Activated T-cell treated with anti-CD3 and anti-CD28 coated beads, Interleukin-2, amount 50 U/mL, for 72 hours (primary cell): ENCODE results near the gene CYP21A2. TPM values are rescaled to one million over a fixed set of nuclear protein-coding genes. Genes with fewer than 3 reads are reported as not detected.

ENCODE experiments used
- ATAC-seq, 2 donors: fragments of 150-1000 bp; cut with Tn5 transposase; replicated peaks in 1 of 2; 2 replicates each; pipeline ENCODE4 v1.10.0; 2021; ENCODE audit warnings: moderate library complexity in 2 of 2, mild to moderate bottlenecking in 1 of 2
- DNase-seq, 2 donors: peaks; one replicate each; pipeline ENCODE4 v3.0.0; 2021 to 2022; ENCODE audit warnings: mixed read lengths in 1 of 2
- H3K27ac Mint-ChIP-seq: one replicate; pipeline ENCODE4 v1.8.0; 2022; ENCODE audit warnings: mild to moderate bottlenecking, moderate library complexity, mixed read lengths
- H3K27me3 Mint-ChIP-seq: one replicate; pipeline ENCODE4 v1.8.0; 2022; ENCODE audit warnings: low read depth, mixed read lengths
- H3K36me3 Mint-ChIP-seq, 2 donors: one replicate each; pipeline ENCODE4 v1.8.0; 2022; ENCODE audit warnings: mixed read lengths in 2 of 2, mild to moderate bottlenecking in 1 of 2; ENCODE audit not compliant: insufficient read depth in 2 of 2
- H3K4me1 Mint-ChIP-seq: one replicate; pipeline ENCODE4 v1.8.0; 2022; ENCODE audit warnings: low read depth, mixed read lengths
- H3K4me3 Mint-ChIP-seq, 2 donors: one replicate each; pipeline ENCODE4 v1.8.0; 2022; ENCODE audit warnings: mild to moderate bottlenecking in 2 of 2, mixed read lengths in 2 of 2, moderate library complexity in 2 of 2
- H3K9me3 Mint-ChIP-seq, 2 donors: one replicate each; pipeline ENCODE4 v1.8.0; 2022; ENCODE audit warnings: mixed read lengths in 2 of 2
- total RNA-seq, 2 donors: library from RNA; stranded (reverse); gene quantifications; one replicate each; pipeline ENCODE4 v1.2.3, GENCODE V29; 2022

Gene CYP21A2
- total RNA-seq, 2 donors from 2014 or later: 1.1 to 1.3 TPM

DNA sequence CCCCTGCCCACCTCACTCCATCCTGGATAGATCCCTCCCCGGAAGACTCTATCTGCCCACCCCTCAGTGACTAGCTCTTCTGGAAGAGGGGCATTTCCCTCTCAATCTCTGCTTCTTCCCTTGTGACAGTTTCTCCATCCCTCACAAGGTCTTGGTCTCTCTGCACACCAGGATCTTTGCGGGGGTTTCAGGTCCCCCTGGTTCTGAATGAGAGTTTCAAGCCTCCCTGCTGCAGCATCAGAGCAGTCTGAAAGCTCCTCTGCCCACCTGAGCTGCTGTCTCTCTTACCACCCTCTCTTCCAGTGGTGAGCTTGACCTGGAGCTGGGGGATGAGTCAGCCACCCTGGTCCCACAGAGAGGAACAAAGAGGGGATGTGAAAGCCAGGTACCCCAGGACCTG lies 46.6 kb downstream of the CYP21A2 start:
- no peak overlapping the region for H3K27ac Mint-ChIP-seq
- ATAC-seq: no peak
- H3K4me1 Mint-ChIP-seq: peaks cover 15% of the 10 kb centered on the region
- DNase-seq: no peak
- H3K36me3 Mint-ChIP-seq: no peaks in the 10 kb centered on the region
- no peaks in the 10 kb centered on the region for H3K9me3 Mint-ChIP-seq
- peaks cover 61% of the 10 kb centered on the region for H3K27me3 Mint-ChIP-seq
- H3K4me3 Mint-ChIP-seq: no peak overlapping the region

DNA sequence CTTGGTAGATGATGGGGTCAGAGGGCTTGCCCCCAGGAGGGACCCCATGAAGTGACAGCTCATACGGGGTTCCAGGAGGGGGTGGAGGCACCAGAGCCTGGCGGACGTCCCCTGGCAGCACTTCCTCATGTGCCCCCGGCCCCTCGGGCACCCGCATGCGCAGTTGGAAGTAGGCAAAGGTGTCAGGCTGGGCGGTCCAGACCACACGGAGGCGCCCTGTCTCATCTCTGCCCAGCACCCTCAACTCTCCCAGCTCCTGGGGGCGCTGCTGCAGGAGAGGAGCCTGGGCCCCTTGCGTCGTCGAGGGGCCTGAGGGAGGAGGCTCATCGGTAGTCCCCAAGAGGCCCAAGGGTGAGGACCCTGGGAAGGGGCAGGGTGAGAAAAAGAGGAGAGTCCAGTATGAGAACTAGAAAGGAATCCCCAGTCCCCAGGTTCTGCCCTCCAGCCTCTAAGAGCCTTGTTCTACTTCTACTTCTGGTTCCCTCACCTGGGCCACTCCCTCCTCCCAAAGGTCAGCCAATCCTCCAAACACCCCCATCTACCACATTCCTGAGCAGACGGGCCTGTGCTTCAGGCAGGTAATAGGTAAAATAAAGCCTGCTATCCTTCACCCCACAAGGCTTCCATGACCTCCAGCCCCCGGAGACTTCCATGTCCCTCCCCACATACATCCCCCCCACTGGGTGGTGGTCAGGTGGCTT lies 47.7 kb downstream of the CYP21A2 start:
- Mint-ChIP-seq H3K27ac (no peak overlapping the region), H3K4me3 (no peak overlapping the region), H3K27me3 (peaks cover 62% of the 10 kb centered on the region), H3K36me3 (no peaks in the 10 kb centered on the region), H3K9me3 (no peaks in the 10 kb centered on the region), H3K4me1 (peaks cover 15% of the 10 kb centered on the region)
- DNase-seq (no peak), ATAC-seq (no peak)

DNA sequence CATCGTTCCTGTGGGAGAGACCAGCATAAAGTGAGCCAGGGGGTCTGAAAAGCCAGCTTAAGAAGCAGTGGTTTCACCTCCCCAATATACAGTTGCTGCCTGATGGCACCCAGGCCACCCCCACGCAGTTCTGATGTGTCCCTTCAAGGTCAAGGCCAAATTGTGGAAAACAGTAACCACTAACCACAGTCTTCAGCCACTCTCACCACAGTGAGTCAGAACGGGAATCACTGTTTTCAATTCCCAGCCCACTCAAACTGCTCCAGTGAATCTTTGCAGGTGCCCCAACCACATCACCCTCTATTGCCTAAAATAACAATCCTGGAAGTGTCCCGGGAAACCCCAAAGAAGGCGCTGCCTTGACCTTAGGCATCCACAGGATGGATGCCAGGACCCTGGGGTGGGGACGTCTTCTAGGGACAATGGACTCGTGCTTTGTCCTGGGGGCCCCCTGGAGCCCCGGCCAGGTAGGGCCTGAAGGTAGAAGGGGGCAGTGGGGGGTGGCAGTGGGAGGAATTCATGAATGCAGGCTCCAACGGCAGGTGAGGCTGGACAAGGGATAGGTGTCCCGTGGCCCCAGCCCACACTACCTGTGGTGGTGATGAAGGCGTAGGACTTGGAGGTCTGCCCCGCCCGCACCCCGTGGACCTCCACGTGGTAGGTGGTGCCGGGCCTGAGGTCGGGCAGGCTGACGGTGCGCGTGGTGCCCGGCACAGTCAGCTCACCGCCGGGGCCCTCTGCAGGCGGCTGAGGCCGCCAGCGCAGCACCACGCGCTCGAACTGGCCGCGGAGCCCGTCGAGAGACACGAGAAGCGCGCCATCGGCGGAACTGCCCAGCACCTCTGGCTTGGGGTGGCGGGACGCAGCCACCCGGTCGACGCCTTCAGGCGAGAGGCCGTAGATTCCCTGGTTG lies 48.7 kb downstream of the CYP21A2 start:
- peak; percentile 54 to 56 for ATAC-seq
- peak; percentile 46 to 48 for DNase-seq
- Mint-ChIP-seq H3K4me3 (peak overlapping the region; percentile 31 to 56), H3K9me3 (no peaks in the 10 kb centered on the region), H3K36me3 (no peaks in the 10 kb centered on the region), H3K27me3 (peaks cover 62% of the 10 kb centered on the region), H3K4me1 (peaks cover 15% of the 10 kb centered on the region), H3K27ac (no peak overlapping the region)

DNA sequence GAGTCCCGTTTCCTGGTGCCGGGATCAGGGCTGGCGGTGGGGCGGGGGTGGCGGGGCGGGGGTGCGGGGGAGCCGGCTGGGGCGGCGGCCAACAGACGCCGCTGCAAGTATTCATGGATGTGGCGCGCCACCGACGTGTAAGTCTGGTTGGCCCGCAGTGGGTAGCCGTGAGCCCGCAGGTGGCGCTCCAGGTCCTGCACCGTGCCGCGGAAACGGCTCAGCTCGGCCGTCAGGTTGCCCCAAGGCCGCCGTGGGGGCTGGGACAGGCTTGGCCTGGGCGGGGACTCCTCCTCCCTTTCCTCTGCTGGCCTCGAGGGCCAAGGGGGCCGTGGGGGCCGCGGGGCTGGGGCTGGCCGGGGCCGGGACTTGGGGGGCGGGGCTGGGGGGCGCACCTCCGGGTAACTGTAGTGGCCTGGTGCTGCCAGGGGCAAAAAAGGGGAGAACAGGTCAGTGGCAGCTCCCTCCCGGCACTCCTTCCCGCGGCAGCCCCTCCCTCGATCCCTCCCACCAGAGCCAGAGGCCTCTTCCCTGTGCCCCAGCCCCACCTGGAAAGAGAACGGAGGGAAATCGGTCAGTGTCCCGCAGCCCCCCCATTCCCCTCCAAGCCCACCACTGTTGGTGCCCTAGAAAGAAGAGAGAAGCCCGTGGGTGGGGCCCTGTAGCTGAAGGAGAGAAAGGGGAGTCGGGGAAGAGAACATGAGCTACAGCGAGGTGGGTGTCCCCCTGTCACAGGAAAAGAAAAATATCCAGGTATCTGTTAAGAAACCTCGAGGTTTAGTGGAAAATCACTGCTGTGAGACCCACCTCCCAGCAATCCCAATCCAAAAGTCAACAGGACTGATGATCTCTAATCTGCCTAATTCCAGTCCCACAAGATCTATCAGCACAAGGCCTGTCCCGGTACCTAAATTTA lies 49.6 kb downstream of the CYP21A2 start:
- DNase-seq: peak; percentile 83 to 84
- H3K4me3 Mint-ChIP-seq: no peak overlapping the region
- H3K9me3 Mint-ChIP-seq: no peaks in the 10 kb centered on the region
- H3K36me3 Mint-ChIP-seq: no peaks in the 10 kb centered on the region
- no peak overlapping the region for H3K27ac Mint-ChIP-seq
- H3K4me1 Mint-ChIP-seq: peaks cover 15% of the 10 kb centered on the region
- peak; percentile 89 to 92 for ATAC-seq
- H3K27me3 Mint-ChIP-seq: peaks cover 63% of the 10 kb centered on the region

DNA sequence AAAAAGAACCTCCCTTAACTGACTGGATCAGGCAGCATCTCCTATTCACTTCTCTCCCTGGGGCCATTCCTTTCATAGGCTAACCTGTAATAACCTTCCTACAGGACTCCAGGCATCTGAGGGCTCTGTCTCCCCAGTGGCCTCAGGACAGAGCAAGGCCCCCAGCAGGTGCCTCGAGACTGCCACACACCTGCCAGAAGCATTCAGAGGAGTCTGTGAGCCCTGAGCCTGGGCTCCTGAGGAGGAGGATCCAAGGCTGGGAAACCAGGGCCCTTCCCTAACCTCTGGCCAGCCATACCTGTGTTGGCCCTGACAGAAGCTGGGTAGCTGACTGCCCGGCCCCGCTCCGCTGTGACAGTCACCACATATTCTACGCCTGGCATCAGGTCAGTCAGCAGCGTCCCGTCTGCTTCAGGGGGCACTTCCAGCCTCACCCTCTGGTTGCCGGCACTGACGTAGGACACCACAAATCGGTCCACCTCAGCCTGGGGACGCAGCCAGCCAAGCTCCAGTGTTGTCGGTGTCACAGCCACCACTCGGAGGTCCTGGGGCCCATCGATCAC lies 50.4 kb downstream of the CYP21A2 start:
- ATAC-seq: no peak
- Mint-ChIP-seq H3K4me1 (peaks cover 15% of the 10 kb centered on the region), H3K27me3 (peaks cover 55% of the 10 kb centered on the region), H3K4me3 (no peak overlapping the region), H3K9me3 (no peaks in the 10 kb centered on the region), H3K27ac (no peak overlapping the region), H3K36me3 (no peaks in the 10 kb centered on the region)
- DNase-seq: no peak

DNA sequence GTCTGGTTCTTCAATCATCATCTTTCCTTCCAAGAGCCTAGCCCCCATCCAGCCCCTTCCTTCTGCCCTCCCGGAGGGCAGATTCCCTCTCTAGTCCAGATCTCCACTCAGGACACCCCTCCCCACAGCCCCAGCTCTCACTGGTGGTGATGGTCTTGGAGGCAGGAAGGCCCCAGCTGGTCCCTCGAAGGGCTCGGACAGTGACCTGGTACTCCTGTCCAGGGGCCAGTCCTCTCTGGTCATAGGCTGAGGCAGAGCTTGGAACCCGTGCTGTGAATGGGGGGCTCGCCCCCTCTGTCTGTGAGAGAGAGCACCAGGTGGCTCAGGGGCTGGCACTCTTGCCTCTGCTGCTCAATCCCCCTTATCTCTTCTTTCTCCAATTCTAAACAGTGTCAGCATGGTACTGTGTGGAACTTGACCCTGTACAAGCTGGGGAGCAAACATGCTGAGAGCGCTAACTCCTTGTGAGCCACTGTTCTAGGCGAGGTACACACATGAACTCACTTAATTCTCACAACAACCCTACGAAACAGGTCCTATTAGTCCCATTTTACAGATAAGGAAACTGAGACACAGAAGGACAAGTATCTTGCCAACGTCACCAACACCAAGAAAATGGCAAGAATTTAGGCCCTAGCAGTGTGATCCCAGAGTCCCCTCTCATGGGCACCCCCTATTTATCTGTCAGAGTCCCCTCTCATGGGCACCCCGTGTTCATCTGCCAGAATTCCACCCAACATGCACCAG lies 51.0 kb downstream of the CYP21A2 start:
- Mint-ChIP-seq H3K27me3 (peaks cover 51% of the 10 kb centered on the region), H3K27ac (no peak overlapping the region), H3K4me1 (peaks cover 15% of the 10 kb centered on the region), H3K36me3 (no peaks in the 10 kb centered on the region), H3K4me3 (peak overlapping the region in 1 of 2 donors; percentile 33), H3K9me3 (no peaks in the 10 kb centered on the region)
- ATAC-seq: no peak
- no peak for DNase-seq

Other genes starting within 250 kb of the CYP21A2 start
- gene VARS1, start 242.7 kb upstream of the CYP21A2 start, total RNA-seq: 100 to 1,000 TPM in 1 of 2 donors, 10 to 100 TPM in 1; 91.3 to 101 TPM
- gene LSM2, start 231.4 kb upstream of the CYP21A2 start, total RNA-seq: 100 to 1,000 TPM; 122 to 123 TPM
- gene HSPA1L, start 223.1 kb upstream of the CYP21A2 start, total RNA-seq: 1 to 10 TPM; 2.9 to 3.1 TPM
- gene HSPA1A, start 222.9 kb upstream of the CYP21A2 start, total RNA-seq: 10 to 100 TPM; 16.5 to 37.6 TPM
- 10 to 100 TPM; 31.6 to 44.9 TPM for gene HSPA1B, start 210.7 kb upstream of the CYP21A2 start, total RNA-seq
- gene NEU1, start 175.6 kb upstream of the CYP21A2 start, total RNA-seq: 10 to 100 TPM; 24.0 to 27.1 TPM
- under 1 TPM; 0.22 to 0.23 TPM for gene SLC44A4, start 159.4 kb upstream of the CYP21A2 start, total RNA-seq
- 10 to 100 TPM; 49.2 to 64.7 TPM for gene EHMT2, start 140.7 kb upstream of the CYP21A2 start, total RNA-seq
- gene ZBTB12, start 136.3 kb upstream of the CYP21A2 start, total RNA-seq: 1 to 10 TPM in 1 of 2 donors, under 1 TPM in 1; 0.88 to 1.9 TPM
- gene C2, start 110.7 kb upstream of the CYP21A2 start, total RNA-seq: 1 to 10 TPM; 3.4 to 5.1 TPM
- gene CFB, start 92.3 kb upstream of the CYP21A2 start, total RNA-seq: 1 to 10 TPM; 1.1 to 3.5 TPM
- 10 to 100 TPM; 65.0 to 71.5 TPM for gene NELFE, start 79.4 kb upstream of the CYP21A2 start, total RNA-seq
- 10 to 100 TPM; 75.7 to 79.7 TPM for gene SKIC2, start 79.2 kb upstream of the CYP21A2 start, total RNA-seq
- 10 to 100 TPM; 23.3 to 34.7 TPM for gene DXO, start 66.3 kb upstream of the CYP21A2 start, total RNA-seq
- gene C4A, start 56.4 kb upstream of the CYP21A2 start, total RNA-seq: 1 to 10 TPM; 6.9 to 7.6 TPM
- gene C4B, start 23.6 kb upstream of the CYP21A2 start, total RNA-seq: 1 to 10 TPM; 4.9 to 6.4 TPM
- gene TNXB, start 70.9 kb downstream of the CYP21A2 start, total RNA-seq: 10 to 100 TPM; 10.9 to 15.0 TPM
- gene ATF6B, start 89.8 kb downstream of the CYP21A2 start, total RNA-seq: 100 to 1,000 TPM in 1 of 2 donors, 10 to 100 TPM in 1; 99.9 to 105 TPM
- 1 to 10 TPM; 6.9 to 9.1 TPM for gene FKBPL, start 91.9 kb downstream of the CYP21A2 start, total RNA-seq
- gene PRRT1, start 113.5 kb downstream of the CYP21A2 start, total RNA-seq: 1 to 10 TPM in 1 of 2 donors, under 1 TPM in 1; 0.83 to 1.2 TPM
- 10 to 100 TPM; 17.9 to 18.2 TPM for gene PPT2, start 115.7 kb downstream of the CYP21A2 start, total RNA-seq
- 10 to 100 TPM in 1 of 2 donors, 1 to 10 TPM in 1; 9.6 to 11.2 TPM for gene EGFL8, start 126.2 kb downstream of the CYP21A2 start, total RNA-seq
- gene AGPAT1, start 137.7 kb downstream of the CYP21A2 start, total RNA-seq: 10 to 100 TPM; 29.6 to 30.4 TPM
- gene RNF5, start 140.0 kb downstream of the CYP21A2 start, total RNA-seq: 10 to 100 TPM; 45.0 to 49.2 TPM
- 10 to 100 TPM; 39.0 to 48.0 TPM for gene AGER, start 145.8 kb downstream of the CYP21A2 start, total RNA-seq
- gene PBX2, start 151.8 kb downstream of the CYP21A2 start, total RNA-seq: 100 to 1,000 TPM in 1 of 2 donors, 10 to 100 TPM in 1; 98.3 to 104 TPM
- gene GPSM3, start 154.2 kb downstream of the CYP21A2 start, total RNA-seq: 100 to 1,000 TPM; 192 to 213 TPM
- gene NOTCH4, start 185.7 kb downstream of the CYP21A2 start, total RNA-seq: under 1 TPM; 0.63 to 0.79 TPM